Measurements from ENCODE around the gene GAB3. TPM values are rescaled to one million over a fixed set of nuclear protein-coding genes. Genes with fewer than 3 reads are reported as not detected.

The GAB3 gene
- total and polyA plus RNA-seq, 2 donors (not counting 3 experiments of a cell fraction or from before 2014, with no cell fraction given), result 6.0 to 6.2 TPM

- BruUV-seq (replicated peaks), result no TSS peak
- H3K9me1 ChIP-seq (replicated peaks; ENCODE audit: control insufficient read depth, extremely low read depth, insufficient read depth, low read length), result no peaks in the 10 kb centered on the region
- H3K79me2 ChIP-seq (ENCODE audit: control insufficient read depth, insufficient read depth, low read length), result no peaks in the 10 kb centered on the region
- H3K4me1 ChIP-seq (ENCODE audit: control insufficient read depth, extremely low read depth, insufficient read depth, low read length), result no peaks in the 10 kb centered on the region
- FAIRE-seq (no peak), DNase-seq (ENCODE audit: low read depth, low spot score) (no peak)
- no peak overlapping the region for H3K4me2 ChIP-seq (ENCODE audit: insufficient read depth, low read length)
- TF ChIP-seq MYC (IDR thresholded peaks at IDR 0.05; ENCODE audit: low read depth, low read length), result no peak
- TF ChIP-seq JUN (IDR thresholded peaks at IDR 0.05; ENCODE audit: borderline replicate concordance, insufficient read depth, insufficient read length, low read depth), result no peak
- TF ChIP-seq MAX (IDR thresholded peaks at IDR 0.05; ENCODE audit: insufficient read depth, insufficient read length), result no peak
- no peak for TF ChIP-seq POLR2AphosphoS5 (IDR thresholded peaks at IDR 0.05; ENCODE audit: insufficient read depth, low read depth, low read length)
- TF ChIP-seq EZH2 (IDR thresholded peaks at IDR 0.05; ENCODE audit: borderline replicate concordance, low read depth, low read length, severe bottlenecking), result no peak
- TF ChIP-seq FOS (IDR thresholded peaks at IDR 0.05; ENCODE audit: borderline replicate concordance, insufficient read depth, low read length), result no peak
- no peak for TF ChIP-seq CTCF (IDR thresholded peaks at IDR 0.05; ENCODE audit: extremely low read depth in 1 of 2, insufficient read depth in 1 of 2, low read depth in 1 of 2, low read length in 2 of 2)
- no peak overlapping the region for H3K4me3 ChIP-seq (replicated peaks in 1 of 3; ENCODE audit: insufficient read depth in 1 of 3, low read depth in 1 of 3, low read length in 3 of 3)
- intact Hi-C loops (cut with micrococcal nuclease), result no loop called here
- H3K36me3 ChIP-seq (ENCODE audit: control insufficient read depth in 2 of 2, extremely low read depth in 1 of 2, insufficient read depth in 2 of 2, low read length in 2 of 2), result no peaks in the 10 kb centered on the region
- H3K9me3 ChIP-seq (replicated peaks; ENCODE audit: control insufficient read depth, insufficient read depth, low read length), result no peaks in the 10 kb centered on the region
- dilution Hi-C loops (cut with MboI; ENCODE audit: extremely low pct_ligation_motif_present, low sequenced_read_pairs), result no loop called here
- no peak overlapping the region for H3K9ac ChIP-seq (replicated peaks; ENCODE audit: extremely low read depth, insufficient read depth, low read length)
- CTCF ChIA-PET, result interaction anchor here (0.8 kb wide), 1 partner anchor 13 kb away, joined by 3 read pairs; no protein-coding TSS in a partner anchor
- no peak overlapping the region for H3K27ac ChIP-seq (ENCODE audit: insufficient read depth, low read depth, low read length)
- H3K27me3 ChIP-seq (ENCODE audit: control insufficient read depth in 2 of 2, insufficient read depth in 2 of 2, low read length in 2 of 2), result no peaks in the 10 kb centered on the region
- no peak overlapping the region for H2AFZ ChIP-seq (ENCODE audit: low read depth, low read length)
- no peaks in the 10 kb centered on the region for H4K20me1 ChIP-seq (replicated peaks; ENCODE audit: control insufficient read depth, extremely low read depth, insufficient read depth, low read length)
- POLR2A ChIA-PET, result no interaction called here
Measured at GRCh38 chrX:154655346-154655745, 95.5 kb downstream of the GAB3 start.
